Natural killer cell (primary cell): ENCODE data around the gene DIAPH2. TPM values are rescaled to one million over a fixed set of nuclear protein-coding genes. Genes with fewer than 3 reads are reported as not detected.

Experiments used
- ATAC-seq, 3 donors: fragments of 150-1000 bp in 2 of 3; fragments of 200-7000 bp in 1 of 3; cut with Tn5 transposase; 1 replicate in 1 of 3; 2 replicates in 2 of 3; pipeline ENCODE4 v1.10.0; 2021; ENCODE audit warnings: mild to moderate bottlenecking in 2 of 3, moderate library complexity in 2 of 3
- DNase-seq, 2 donors: peaks; one replicate each; pipeline versions ENCODE4 v3.0.0 to v3.0.0-alpha.2; 2013 to 2021; ENCODE audit warnings: mixed read lengths in 1 of 2
- H3K27ac ChIP-seq: one replicate; pipeline ENCODE4 v1.5.1; 2013; ENCODE audit warnings: mild to moderate bottlenecking, low read length
- H3K27me3 ChIP-seq: one replicate; pipeline ENCODE4 v1.6.1; 2013; ENCODE audit warnings: low read length; ENCODE audit not compliant: control insufficient read depth, insufficient read depth
- H3K36me3 ChIP-seq: one replicate; pipeline ENCODE4 v1.6.1; 2013; ENCODE audit warnings: low read length; ENCODE audit not compliant: control insufficient read depth, insufficient read depth
- H3K4me1 ChIP-seq: one replicate; pipeline ENCODE4 v1.6.1; 2013; ENCODE audit warnings: low read length; ENCODE audit not compliant: control insufficient read depth, insufficient read depth
- H3K4me3 ChIP-seq: one replicate; pipeline ENCODE4 v1.5.1; 2013; ENCODE audit warnings: low read length
- H3K9me3 ChIP-seq: one replicate; pipeline ENCODE4 v1.6.1; 2013; ENCODE audit warnings: low read length; ENCODE audit not compliant: control insufficient read depth, insufficient read depth
- H3K27ac Mint-ChIP-seq, 2 donors: one replicate each; pipeline ENCODE4 v1.8.0; 2022; ENCODE audit warnings: mild to moderate bottlenecking in 2 of 2, mixed read lengths in 2 of 2, moderate library complexity in 1 of 2
- H3K27me3 Mint-ChIP-seq, 2 donors: one replicate each; pipeline ENCODE4 v1.8.0; 2022; ENCODE audit warnings: low read depth in 2 of 2, mixed read lengths in 2 of 2
- H3K36me3 Mint-ChIP-seq: one replicate; pipeline ENCODE4 v1.8.0; 2022; ENCODE audit warnings: mixed read lengths
- H3K4me1 Mint-ChIP-seq, 2 donors: one replicate each; pipeline ENCODE4 v1.8.0; 2022; ENCODE audit warnings: mixed read lengths in 2 of 2
- H3K4me3 Mint-ChIP-seq: one replicate; pipeline ENCODE4 v1.8.0; 2022; ENCODE audit warnings: mild to moderate bottlenecking, moderate library complexity, mixed read lengths
- H3K9me3 Mint-ChIP-seq, 2 donors: one replicate each; pipeline ENCODE4 v1.8.0; 2022; ENCODE audit warnings: mixed read lengths in 2 of 2
- WGBS: methylation state at CpG from one replicate; pipeline ENCODE4 v1.1.7; 2013; ENCODE audit warnings: missing lambda C conversion rate; ENCODE audit not compliant: insufficient coverage; 5-methylcytosine and 5-hydroxymethylcytosine counted together
- intact Hi-C: fragments of 100-400 bp; cut with micrococcal nuclease; formaldehyde crosslinking; loops from one replicate; pipeline ENCODE4 v1.14.2; 2022
- total RNA-seq, 4 donors: library from RNA; stranded (reverse); fragments of 120-200 nt in 1 of 4; gene quantifications; one replicate each; pipeline versions ENCODE4 v1.2.3 to v1.2.4, GENCODE V29; 2013 to 2022
- TF ChIP-seq, protein P1 (sequence below): fragments of 200-600 bp; IDR thresholded peaks from one replicate; pipeline ENCODE4 v1.8.0; 2022; ENCODE audit warnings: antibody characterized with exemption

Gene DIAPH2
- total RNA-seq, 3 donors from 2014 or later (not counting 1 experiment from before 2014, with no cell fraction given), result 17.0 to 18.2 (median 17.0) TPM

DNA sequence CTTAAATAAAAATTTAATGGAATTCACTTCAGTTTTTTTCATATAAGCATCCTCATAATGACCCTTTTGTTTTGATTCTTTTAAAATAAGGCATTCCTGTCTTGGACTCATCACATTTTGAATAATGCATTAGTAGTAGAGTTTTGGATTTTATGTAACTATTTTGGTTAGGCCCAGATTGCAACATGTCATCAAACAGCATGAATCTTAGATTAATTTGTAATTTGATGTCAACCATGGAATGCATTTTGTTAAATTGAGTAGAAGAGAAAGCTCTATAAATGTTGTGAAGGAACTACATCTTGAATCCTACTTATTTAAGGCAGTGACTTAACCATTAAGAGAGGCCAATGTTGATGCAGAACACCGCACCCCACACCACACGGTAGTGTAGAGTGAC is 3.1 kb downstream of the DIAPH2 start:
- intact Hi-C loops, result no loop called here
- Histone ChIP-seq H3K27ac (no peak overlapping the region), H3K27me3 (no peaks in the 10 kb centered on the region), H3K4me1 (peaks cover 11% of the 10 kb centered on the region), H3K4me3 (no peak overlapping the region), H3K36me3 (no peaks in the 10 kb centered on the region), H3K9me3 (no peaks in the 10 kb centered on the region)
- ATAC-seq (no peak), DNase-seq (no peak)
- Mint-ChIP-seq H3K4me3 (no peak overlapping the region), H3K9me3 (no peaks in the 10 kb centered on the region), H3K27ac (no peak overlapping the region), H3K36me3 (no peaks in the 10 kb centered on the region), H3K27me3 (peaks cover 0 to 1% of the 10 kb centered on the region in 2 donors), H3K4me1 (peaks cover 14 to 42% of the 10 kb centered on the region in 2 donors)
- 100% methylated on average over 2 of the region's 2 CpGs for WGBS
- TF ChIP-seq, protein P1, sequence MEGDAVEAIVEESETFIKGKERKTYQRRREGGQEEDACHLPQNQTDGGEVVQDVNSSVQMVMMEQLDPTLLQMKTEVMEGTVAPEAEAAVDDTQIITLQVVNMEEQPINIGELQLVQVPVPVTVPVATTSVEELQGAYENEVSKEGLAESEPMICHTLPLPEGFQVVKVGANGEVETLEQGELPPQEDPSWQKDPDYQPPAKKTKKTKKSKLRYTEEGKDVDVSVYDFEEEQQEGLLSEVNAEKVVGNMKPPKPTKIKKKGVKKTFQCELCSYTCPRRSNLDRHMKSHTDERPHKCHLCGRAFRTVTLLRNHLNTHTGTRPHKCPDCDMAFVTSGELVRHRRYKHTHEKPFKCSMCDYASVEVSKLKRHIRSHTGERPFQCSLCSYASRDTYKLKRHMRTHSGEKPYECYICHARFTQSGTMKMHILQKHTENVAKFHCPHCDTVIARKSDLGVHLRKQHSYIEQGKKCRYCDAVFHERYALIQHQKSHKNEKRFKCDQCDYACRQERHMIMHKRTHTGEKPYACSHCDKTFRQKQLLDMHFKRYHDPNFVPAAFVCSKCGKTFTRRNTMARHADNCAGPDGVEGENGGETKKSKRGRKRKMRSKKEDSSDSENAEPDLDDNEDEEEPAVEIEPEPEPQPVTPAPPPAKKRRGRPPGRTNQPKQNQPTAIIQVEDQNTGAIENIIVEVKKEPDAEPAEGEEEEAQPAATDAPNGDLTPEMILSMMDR, result no peak

DNA sequence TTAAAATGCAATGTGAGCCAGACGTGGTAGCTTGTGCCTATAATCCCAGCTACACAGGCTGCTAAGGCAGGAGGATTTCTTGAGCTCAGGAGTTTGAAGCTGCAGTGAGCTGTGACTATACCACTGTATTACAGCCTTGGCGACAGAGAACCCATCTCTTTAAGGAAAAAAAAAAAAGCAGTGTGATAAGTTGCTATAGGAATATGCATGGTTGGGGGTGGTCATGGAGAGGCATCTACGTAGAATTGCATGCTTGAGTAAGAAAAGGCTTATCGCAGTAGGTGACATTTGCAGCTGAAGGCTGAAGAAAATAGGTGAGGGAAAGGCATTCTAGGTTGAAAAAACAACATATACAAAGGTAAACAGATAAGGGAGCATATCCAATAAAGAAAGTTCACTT is 4.1 kb downstream of the DIAPH2 start:
- WGBS, result 93% methylated on average over 4 of the region's 4 CpGs
- ATAC-seq (no peak), DNase-seq (no peak)
- Histone ChIP-seq H3K4me1 (peaks cover 16% of the 10 kb centered on the region), H3K4me3 (no peak overlapping the region), H3K36me3 (no peaks in the 10 kb centered on the region), H3K27ac (no peak overlapping the region), H3K27me3 (no peaks in the 10 kb centered on the region), H3K9me3 (no peaks in the 10 kb centered on the region)
- peaks cover 21 to 52% of the 10 kb centered on the region in 2 donors for H3K4me1 Mint-ChIP-seq
- no peaks in the 10 kb centered on the region for H3K9me3 Mint-ChIP-seq
- H3K36me3 Mint-ChIP-seq, result no peaks in the 10 kb centered on the region
- H3K27me3 Mint-ChIP-seq, result no peaks in the 10 kb centered on the region
- intact Hi-C loops, result no loop called here
- TF ChIP-seq, protein P1, result no peak
- no peak overlapping the region for H3K27ac Mint-ChIP-seq
- H3K4me3 Mint-ChIP-seq, result no peak overlapping the region

DNA sequence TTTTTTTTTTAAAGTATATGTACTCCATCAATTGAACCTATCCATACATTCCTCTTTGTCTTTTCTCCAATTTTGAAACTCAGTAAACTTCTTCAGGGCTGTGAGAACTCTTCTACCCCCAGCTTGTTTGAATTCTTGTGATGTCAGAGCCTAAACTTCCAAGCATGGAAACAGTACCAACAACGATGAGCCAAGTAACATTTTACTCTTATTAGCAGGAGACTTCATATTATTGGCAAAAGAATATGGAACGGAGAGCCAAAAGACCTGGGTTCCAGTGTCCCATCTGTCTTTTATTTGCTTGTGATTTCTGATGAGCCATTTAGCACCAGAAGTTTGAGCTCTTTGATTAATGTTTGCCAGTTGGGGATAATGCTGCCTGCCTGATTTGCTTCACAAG is 5.3 kb downstream of the DIAPH2 start:
- H3K27ac Mint-ChIP-seq, result no peak overlapping the region
- ATAC-seq (no peak), DNase-seq (no peak)
- intact Hi-C loops, result no loop called here
- no peaks in the 10 kb centered on the region for H3K9me3 ChIP-seq
- no peaks in the 10 kb centered on the region for H3K36me3 ChIP-seq
- no peaks in the 10 kb centered on the region for H3K27me3 Mint-ChIP-seq
- 67% methylated on average over 1 of the region's 2 CpGs for WGBS
- H3K4me1 ChIP-seq, result peaks cover 10% of the 10 kb centered on the region
- no peaks in the 10 kb centered on the region for H3K27me3 ChIP-seq
- H3K4me1 Mint-ChIP-seq, result peaks cover 21 to 46% of the 10 kb centered on the region in 2 donors
- no peaks in the 10 kb centered on the region for H3K36me3 Mint-ChIP-seq
- H3K9me3 Mint-ChIP-seq, result no peaks in the 10 kb centered on the region
- no peak overlapping the region for H3K4me3 ChIP-seq
- no peak overlapping the region for H3K27ac ChIP-seq
- TF ChIP-seq, protein P1, result no peak
- no peak overlapping the region for H3K4me3 Mint-ChIP-seq

DNA sequence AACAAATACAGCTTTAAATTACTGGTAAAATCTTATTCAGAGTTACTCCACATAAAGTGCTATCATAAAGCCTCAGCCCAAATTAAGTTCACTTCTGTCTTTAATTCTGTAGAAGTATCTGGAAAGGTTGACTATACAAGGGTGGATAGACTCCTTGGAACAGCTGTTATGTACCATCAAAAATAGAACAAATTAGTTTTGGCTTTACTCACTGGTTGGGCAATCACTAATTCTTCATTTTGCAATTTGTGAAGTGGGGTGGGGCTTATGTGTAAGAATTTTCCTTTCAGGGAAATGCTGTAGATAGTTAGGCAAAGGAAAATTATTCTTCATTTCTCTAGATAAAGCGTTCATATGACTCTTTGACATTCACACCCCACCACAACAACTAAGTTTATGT is 7.8 kb downstream of the DIAPH2 start:
- intact Hi-C loops, result no loop called here
- peaks cover 10 to 28% of the 10 kb centered on the region in 2 donors for H3K4me1 Mint-ChIP-seq
- H3K4me3 ChIP-seq, result no peak overlapping the region
- H3K4me1 ChIP-seq, result peaks cover 7% of the 10 kb centered on the region
- H3K9me3 ChIP-seq, result no peaks in the 10 kb centered on the region
- no peaks in the 10 kb centered on the region for H3K36me3 ChIP-seq
- H3K9me3 Mint-ChIP-seq, result no peaks in the 10 kb centered on the region
- H3K27ac Mint-ChIP-seq, result no peak overlapping the region
- H3K27me3 Mint-ChIP-seq, result no peaks in the 10 kb centered on the region
- ATAC-seq, result no peak
- H3K36me3 Mint-ChIP-seq, result no peaks in the 10 kb centered on the region
- no peaks in the 10 kb centered on the region for H3K27me3 ChIP-seq
- no peak overlapping the region for H3K27ac ChIP-seq
- TF ChIP-seq, protein P1, result no peak
- H3K4me3 Mint-ChIP-seq, result no peak overlapping the region
- no peak for DNase-seq
- WGBS, result no CpG with 5 or more reads among the region's 1 CpG
